ENCODE measurements around the gene LTBP1.

The LTBP1 gene

GRCh38 chr2:33292981-33293595, 346.3 kb downstream of the LTBP1 start:
- DNase-seq (ENCODE audit: low spot score): no peak
- in situ Hi-C loops (cut with MboI; ENCODE audit: low sequenced_read_pairs, unreplicated experiment): no loop called here
- TF ChIP-seq CTCF (IDR thresholded peaks at IDR 0.05; ENCODE audit: borderline replicate concordance, control extremely low read depth, extremely low read depth, insufficient read depth, missing control alignments): no peak

GRCh38 chr2:33298233-33298632, 351.5 kb downstream of the LTBP1 start:
- no peak for DNase-seq (ENCODE audit: low spot score)
- in situ Hi-C loops (cut with MboI; ENCODE audit: low sequenced_read_pairs, unreplicated experiment): no loop called here
- no peak for TF ChIP-seq CTCF (IDR thresholded peaks at IDR 0.05; ENCODE audit: borderline replicate concordance, control extremely low read depth, extremely low read depth, insufficient read depth, missing control alignments)

DNA sequence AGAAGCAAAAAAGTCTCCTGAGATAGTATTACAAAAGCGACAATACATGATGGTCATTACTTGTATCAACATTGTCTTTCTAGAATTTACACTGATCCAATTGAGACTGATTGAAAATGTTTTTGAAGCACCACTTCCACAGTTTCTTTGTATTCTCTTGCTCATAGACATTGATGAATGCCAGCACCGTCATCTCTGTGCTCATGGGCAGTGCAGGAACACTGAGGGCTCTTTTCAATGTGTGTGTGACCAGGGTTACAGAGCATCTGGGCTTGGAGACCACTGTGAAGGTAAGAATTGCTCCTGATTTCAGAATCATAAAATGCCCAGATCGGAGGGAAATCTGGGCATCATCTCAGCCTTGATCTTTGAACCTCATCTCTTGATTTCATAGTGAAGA, 354.6 kb downstream of the LTBP1 start:
- no peak for DNase-seq (ENCODE audit: low spot score)
- in situ Hi-C loops (cut with MboI; ENCODE audit: low sequenced_read_pairs, unreplicated experiment): no loop called here
- TF ChIP-seq CTCF (IDR thresholded peaks at IDR 0.05; ENCODE audit: borderline replicate concordance, control extremely low read depth, extremely low read depth, insufficient read depth, missing control alignments): no peak

- DNase-seq (ENCODE audit: low spot score): no peak
- TF ChIP-seq CTCF (IDR thresholded peaks at IDR 0.05; ENCODE audit: borderline replicate concordance, control extremely low read depth, extremely low read depth, insufficient read depth, missing control alignments): no peak
- in situ Hi-C loops (cut with MboI; ENCODE audit: low sequenced_read_pairs, unreplicated experiment): no loop called here
Observed at GRCh38 chr2:33302348-33302747, 355.6 kb downstream of the LTBP1 start.

- DNase-seq (ENCODE audit: low spot score): no peak
- in situ Hi-C loops (cut with MboI; ENCODE audit: low sequenced_read_pairs, unreplicated experiment): no loop called here
- no peak for TF ChIP-seq CTCF (IDR thresholded peaks at IDR 0.05; ENCODE audit: borderline replicate concordance, control extremely low read depth, extremely low read depth, insufficient read depth, missing control alignments)
Observed at GRCh38 chr2:33304032-33304864, 357.5 kb downstream of the LTBP1 start.

- DNase-seq (ENCODE audit: low spot score): no peak
- no peak for TF ChIP-seq CTCF (IDR thresholded peaks at IDR 0.05; ENCODE audit: borderline replicate concordance, control extremely low read depth, extremely low read depth, insufficient read depth, missing control alignments)
- in situ Hi-C loops (cut with MboI; ENCODE audit: low sequenced_read_pairs, unreplicated experiment): no loop called here
Observed at GRCh38 chr2:33307659-33308270, 361.0 kb downstream of the LTBP1 start.

All from GM13976 (cell line).